ENCODE results near the gene NAA80.

NAA80 gene

DNA sequence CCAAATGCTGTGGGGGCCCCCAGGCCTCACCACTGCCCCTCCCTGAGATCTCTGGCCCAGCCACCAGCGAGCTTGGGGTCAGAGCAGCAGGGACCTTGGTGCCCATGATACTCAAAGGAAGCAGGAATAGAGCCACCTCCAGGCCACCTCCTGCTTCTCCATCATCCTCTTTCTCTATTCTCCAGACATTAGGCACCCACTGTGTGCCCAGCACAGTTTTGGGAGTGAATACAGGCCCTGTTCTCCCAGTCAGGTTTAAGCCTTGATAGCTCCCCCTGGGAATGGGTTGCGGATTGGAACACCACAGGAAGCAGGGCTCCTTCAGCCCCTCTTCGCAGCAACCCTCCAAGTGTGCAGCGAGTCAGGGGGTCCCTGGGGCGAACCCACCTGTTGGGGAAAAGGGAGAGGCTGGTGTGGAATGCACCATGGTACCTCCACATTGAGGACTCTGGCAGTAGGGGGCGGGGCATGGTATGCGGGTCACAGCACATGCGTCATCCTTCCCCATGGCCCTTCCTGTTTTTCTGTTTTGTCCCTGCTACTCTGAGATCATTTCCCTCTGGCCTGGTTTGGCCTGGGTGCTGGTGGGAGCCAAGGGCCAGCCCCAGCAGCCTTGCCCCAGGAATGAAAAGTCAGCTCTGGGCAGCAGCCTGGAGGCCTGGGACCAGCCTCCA is 44.5 kb downstream of the NAA80 start:
- no peak for DNase-seq

DNA sequence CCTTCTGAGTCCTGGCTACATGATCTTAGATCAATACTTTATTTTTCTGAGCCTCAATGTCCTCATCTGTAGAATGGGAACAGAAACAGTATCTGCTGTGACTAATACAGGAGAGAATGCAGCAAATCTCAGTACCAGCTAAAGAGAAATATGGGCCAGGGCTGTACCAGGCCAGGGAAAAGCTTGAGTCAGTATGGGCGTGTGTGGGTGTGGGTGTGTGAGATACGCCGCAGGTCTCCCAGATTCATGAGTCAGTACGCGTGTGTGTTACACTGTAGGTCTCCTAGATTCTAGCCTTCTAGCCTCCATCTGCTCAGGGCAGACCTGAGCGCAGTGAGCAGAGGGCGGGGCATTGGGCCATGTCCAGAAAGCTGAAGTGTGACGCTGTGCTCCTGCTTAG is 48.0 kb downstream of the NAA80 start:
- peak; percentile 46 for DNase-seq

DNA sequence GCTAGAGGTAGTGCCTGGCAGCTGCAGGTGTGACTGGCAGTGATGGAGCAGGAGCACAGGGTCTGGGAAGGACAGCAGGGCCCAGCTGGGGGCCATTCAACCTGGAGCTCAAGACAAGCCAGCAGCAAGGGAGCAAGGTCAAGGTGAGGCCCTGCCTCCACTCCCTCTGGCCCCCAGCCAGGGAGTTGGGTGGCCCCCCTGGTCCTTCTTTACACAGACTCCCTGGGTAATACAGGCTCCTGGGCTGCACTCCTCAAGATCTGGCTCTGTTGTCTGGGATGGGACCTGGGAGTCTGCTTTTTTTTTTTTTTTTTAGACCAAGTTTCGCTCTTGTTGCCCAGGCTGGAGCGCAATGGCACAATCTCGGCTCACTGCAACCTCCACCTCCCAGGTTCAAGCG is 48.7 kb downstream of the NAA80 start:
- no peak for DNase-seq

DNA sequence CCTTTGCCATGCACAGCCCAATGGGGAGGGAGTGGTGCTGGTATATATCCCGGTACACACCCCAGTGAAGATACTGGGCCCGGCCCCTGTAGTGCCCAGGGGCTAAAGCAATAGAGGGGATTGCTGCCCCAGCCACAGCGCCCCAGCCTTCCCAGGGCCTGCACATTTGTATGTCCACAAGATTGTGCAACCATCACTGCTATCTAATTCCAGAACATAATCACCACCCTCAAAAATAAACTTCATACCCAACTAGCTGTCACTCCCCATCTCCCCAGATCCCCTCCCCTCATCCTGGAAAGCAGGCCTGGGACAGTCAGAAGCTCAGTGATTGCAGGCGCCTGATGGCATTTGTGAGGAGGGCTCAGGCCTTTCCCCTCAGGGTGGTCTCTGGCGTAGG is 49.7 kb downstream of the NAA80 start:
- DNase-seq, result no peak

DNA sequence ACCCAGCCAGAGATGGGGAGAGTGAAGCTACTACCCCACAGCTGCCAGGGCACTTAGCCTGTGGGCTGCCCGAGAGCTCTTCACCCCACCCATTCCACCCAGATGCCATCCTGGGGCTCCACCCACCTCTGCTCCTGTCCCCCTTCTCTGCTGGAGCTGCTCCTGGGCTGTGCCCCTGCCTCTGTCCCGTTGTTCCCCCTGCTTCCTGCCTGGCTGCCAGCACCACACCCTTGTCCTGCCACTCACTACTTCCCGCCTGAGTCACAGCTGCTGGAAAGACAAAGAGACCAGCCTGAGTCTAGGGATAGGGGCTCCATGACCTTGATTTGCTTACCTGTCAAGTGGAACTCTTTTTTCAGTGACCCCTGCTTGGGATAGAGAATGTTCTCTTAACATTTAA is 50.8 kb downstream of the NAA80 start:
- DNase-seq, result no peak

DNA sequence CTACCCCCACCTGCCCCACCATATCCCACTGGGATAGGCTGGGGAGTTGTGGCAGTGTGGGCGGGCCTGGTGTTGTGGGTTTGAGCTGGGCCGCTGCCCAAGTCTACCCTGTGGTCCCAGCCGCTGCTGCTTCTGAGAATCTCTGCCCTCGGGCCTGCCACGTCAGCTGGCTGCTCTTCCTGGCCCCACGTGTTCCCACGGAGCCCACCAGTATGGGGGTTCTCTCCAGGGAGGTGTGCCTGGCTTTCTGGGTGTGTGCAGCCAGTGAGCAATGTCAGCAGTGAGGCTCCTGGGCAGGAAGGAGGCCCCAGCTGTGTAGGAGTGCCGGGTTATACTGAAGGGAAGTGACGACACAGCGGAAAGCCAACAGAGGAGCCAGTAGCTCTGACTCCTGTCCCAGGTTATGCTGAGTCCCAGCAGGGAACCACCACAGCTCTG is 52.7 kb downstream of the NAA80 start:
- DNase-seq, result peak; percentile 83
